Esophagus muscularis mucosa (tissue), 4 donors: ENCODE results near the gene THAP4.

Experiments
- EP300 ChIP-seq: sonication (generic); formaldehyde crosslinking; IDR thresholded peaks from one replicate; pipeline ENCODE4 v1.6.1; 2017; ENCODE audit warnings: antibody characterized with exemption
- POLR2AphosphoS5 ChIP-seq, 2 donors: sonication (generic); formaldehyde crosslinking; IDR thresholded peaks; one replicate each; pipeline ENCODE4 v1.6.1; 2017; ENCODE audit warnings: antibody characterized with exemption in 2 of 2
- TF ChIP-seq, protein P1 (sequence below), 3 experiments: fragments of 200-600 bp in 2 of 3; fragments of 450-650 bp in 1 of 3; sonication (generic) in 2 of 3; IDR thresholded peaks; one replicate each; pipeline ENCODE4 v1.5.1; 2017 to 2019; ENCODE audit warnings: antibody characterized with exemption in 3 of 3, mild to moderate bottlenecking in 2 of 3, moderate library complexity in 1 of 3

DNA sequence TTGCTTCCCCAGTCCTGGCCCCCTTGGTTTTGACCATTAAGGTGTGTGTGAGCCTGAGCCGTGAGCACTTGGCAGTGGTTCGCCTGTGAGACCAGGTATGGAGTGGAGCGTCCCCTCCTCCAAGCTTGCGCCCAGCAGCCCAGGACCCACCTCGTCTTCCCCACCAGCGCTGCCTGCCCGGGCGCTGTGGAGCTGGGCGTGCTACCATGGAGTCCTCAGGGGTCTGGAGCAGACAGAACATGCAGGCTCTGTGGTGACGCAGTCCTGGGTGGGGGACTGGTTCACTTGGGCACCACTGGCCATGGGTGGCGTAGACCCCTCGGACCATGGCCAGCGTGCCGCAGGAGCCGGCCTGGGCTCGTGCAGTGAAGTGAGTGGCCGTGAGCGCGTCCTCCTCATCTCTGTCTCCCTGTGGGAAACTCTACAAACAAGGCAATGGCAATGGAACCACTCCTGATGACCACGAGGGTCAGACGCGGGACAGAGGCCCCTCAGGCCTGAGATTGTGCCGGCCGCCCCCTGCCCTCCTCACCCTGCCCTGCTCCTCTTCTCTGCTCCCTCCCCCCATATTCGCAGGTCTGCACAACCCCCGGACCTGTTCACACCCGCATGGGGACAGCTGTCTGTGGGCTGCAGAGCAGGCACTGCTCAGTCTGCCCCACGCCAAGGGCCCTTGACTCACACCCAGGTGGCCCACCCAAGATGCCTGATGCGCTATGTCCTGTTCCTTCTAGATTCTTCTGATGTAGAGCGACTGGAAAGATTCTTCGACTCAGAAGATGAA, 34.7 kb upstream of the THAP4 start:
- TF ChIP-seq, protein P1, sequence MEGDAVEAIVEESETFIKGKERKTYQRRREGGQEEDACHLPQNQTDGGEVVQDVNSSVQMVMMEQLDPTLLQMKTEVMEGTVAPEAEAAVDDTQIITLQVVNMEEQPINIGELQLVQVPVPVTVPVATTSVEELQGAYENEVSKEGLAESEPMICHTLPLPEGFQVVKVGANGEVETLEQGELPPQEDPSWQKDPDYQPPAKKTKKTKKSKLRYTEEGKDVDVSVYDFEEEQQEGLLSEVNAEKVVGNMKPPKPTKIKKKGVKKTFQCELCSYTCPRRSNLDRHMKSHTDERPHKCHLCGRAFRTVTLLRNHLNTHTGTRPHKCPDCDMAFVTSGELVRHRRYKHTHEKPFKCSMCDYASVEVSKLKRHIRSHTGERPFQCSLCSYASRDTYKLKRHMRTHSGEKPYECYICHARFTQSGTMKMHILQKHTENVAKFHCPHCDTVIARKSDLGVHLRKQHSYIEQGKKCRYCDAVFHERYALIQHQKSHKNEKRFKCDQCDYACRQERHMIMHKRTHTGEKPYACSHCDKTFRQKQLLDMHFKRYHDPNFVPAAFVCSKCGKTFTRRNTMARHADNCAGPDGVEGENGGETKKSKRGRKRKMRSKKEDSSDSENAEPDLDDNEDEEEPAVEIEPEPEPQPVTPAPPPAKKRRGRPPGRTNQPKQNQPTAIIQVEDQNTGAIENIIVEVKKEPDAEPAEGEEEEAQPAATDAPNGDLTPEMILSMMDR (IDR thresholded peaks at IDR 0.05), result no peak
- TF ChIP-seq EP300, result no peak
- TF ChIP-seq POLR2AphosphoS5 (IDR thresholded peaks at IDR 0.05), result no peak
